Measurements from ENCODE around the gene IFNB1. TPM values are rescaled to one million over a fixed set of nuclear protein-coding genes. Genes with fewer than 3 reads are reported as not detected.

IFNB1 gene
- total RNA-seq (2022) (not detected in 2 replicates), Bru-seq, nascent RNA (percentile 25 among the genes with signal in this experiment), BruChase-seq, experiment 1, labeled RNA remaining after a 6-hour chase (percentile 32 among the genes with signal in this experiment), BruChase-seq, experiment 2, labeled RNA remaining after a 2-hour chase (percentile 28 among the genes with signal in this experiment)
- long read RNA-seq: 0 reads

- H3K27ac Mint-ChIP-seq (ENCODE audit: low read depth, unreplicated experiment): no peak within 1 kb of the TSS
- ChIA-PET CTCF (interaction anchor here (0.6 to 1.0 kb wide), 3 partner anchors 17 to 1639 kb away, joined by 3 to 5 read pairs (median 4); no protein-coding TSS in a partner anchor), POLR2A (no interaction called here)
- H3K4me3 Mint-ChIP-seq (ENCODE audit: unreplicated experiment): no peak within 1 kb of the TSS
- DNase-seq (ENCODE audit: unreplicated experiment): no peak
- no peaks in the 10 kb centered on the region for H3K27me3 Mint-ChIP-seq (ENCODE audit: insufficient read depth, unreplicated experiment)
- no peaks in the 10 kb centered on the region for H3K36me3 Mint-ChIP-seq (ENCODE audit: insufficient read depth, unreplicated experiment)
- intact Hi-C loops (cut with micrococcal nuclease): loop anchor here (10.0 kb wide), 1 partner anchor 93 kb away; no protein-coding TSS in a partner anchor
- TF ChIP-seq CTCF (IDR thresholded peaks at IDR 0.05; ENCODE audit: unreplicated experiment): no peak
- no TSS peak for BruUV-seq (replicated peaks)
- H3K4me1 Mint-ChIP-seq (ENCODE audit: insufficient read depth, unreplicated experiment): no peaks in the 10 kb centered on the region
- no peaks in the 10 kb centered on the region for H3K9me3 Mint-ChIP-seq (ENCODE audit: unreplicated experiment)
Measured at GRCh38 chr9:21077781-21078180, at the start of gene IFNB1. Gene IFNB1 (minus strand): TSS chr9:21077942. CDS start chr9:21077869, 73 bp downstream.

GRCh38 chr9:21121595-21122251 lies 44.0 kb upstream of the IFNB1 start:
- no TSS peak for BruUV-seq (replicated peaks)
- Mint-ChIP-seq H3K9me3 (ENCODE audit: unreplicated experiment) (no peaks in the 10 kb centered on the region), H3K27ac (ENCODE audit: low read depth, unreplicated experiment) (no peak overlapping the region), H3K27me3 (ENCODE audit: insufficient read depth, unreplicated experiment) (peaks cover 30% of the 10 kb centered on the region), H3K4me3 (ENCODE audit: unreplicated experiment) (no peak overlapping the region), H3K4me1 (ENCODE audit: insufficient read depth, unreplicated experiment) (no peaks in the 10 kb centered on the region), H3K36me3 (ENCODE audit: insufficient read depth, unreplicated experiment) (no peaks in the 10 kb centered on the region)
- no peak for DNase-seq (ENCODE audit: unreplicated experiment)
- intact Hi-C loops (cut with micrococcal nuclease): no loop called here
- CTCF ChIA-PET: no interaction called here
- POLR2A ChIA-PET: no interaction called here
- no peak for TF ChIP-seq CTCF (IDR thresholded peaks at IDR 0.05; ENCODE audit: unreplicated experiment)

- no peaks in the 10 kb centered on the region for H3K4me1 Mint-ChIP-seq (ENCODE audit: insufficient read depth, unreplicated experiment)
- H3K4me3 Mint-ChIP-seq (ENCODE audit: unreplicated experiment): no peak overlapping the region
- H3K9me3 Mint-ChIP-seq (ENCODE audit: unreplicated experiment): no peaks in the 10 kb centered on the region
- no peak overlapping the region for H3K27ac Mint-ChIP-seq (ENCODE audit: low read depth, unreplicated experiment)
- H3K27me3 Mint-ChIP-seq (ENCODE audit: insufficient read depth, unreplicated experiment): peaks cover 36% of the 10 kb centered on the region
- ChIA-PET CTCF (interaction anchor here (0.7 kb wide), 1 partner anchor 1279 kb away, joined by 3 read pairs; no protein-coding TSS in a partner anchor), POLR2A (no interaction called here)
- no peaks in the 10 kb centered on the region for H3K36me3 Mint-ChIP-seq (ENCODE audit: insufficient read depth, unreplicated experiment)
- intact Hi-C loops (cut with micrococcal nuclease): no loop called here
- no peak for TF ChIP-seq CTCF (IDR thresholded peaks at IDR 0.05; ENCODE audit: unreplicated experiment)
- no peak for DNase-seq (ENCODE audit: unreplicated experiment)
- BruUV-seq (replicated peaks): no TSS peak
Measured at GRCh38 chr9:21121079-21121478, 43.3 kb upstream of the IFNB1 start.

GRCh38 chr9:21119093-21119770 lies 41.5 kb upstream of the IFNB1 start:
- no peak for DNase-seq (ENCODE audit: unreplicated experiment)
- TF ChIP-seq CTCF (IDR thresholded peaks at IDR 0.05; ENCODE audit: unreplicated experiment): no peak
- Mint-ChIP-seq H3K27me3 (ENCODE audit: insufficient read depth, unreplicated experiment) (peaks cover 40% of the 10 kb centered on the region), H3K27ac (ENCODE audit: low read depth, unreplicated experiment) (no peak overlapping the region), H3K9me3 (ENCODE audit: unreplicated experiment) (no peaks in the 10 kb centered on the region), H3K4me3 (ENCODE audit: unreplicated experiment) (no peak overlapping the region), H3K4me1 (ENCODE audit: insufficient read depth, unreplicated experiment) (no peaks in the 10 kb centered on the region), H3K36me3 (ENCODE audit: insufficient read depth, unreplicated experiment) (no peaks in the 10 kb centered on the region)
- CTCF ChIA-PET: no interaction called here
- intact Hi-C loops (cut with micrococcal nuclease): no loop called here
- POLR2A ChIA-PET: no interaction called here
- BruUV-seq (replicated peaks): no TSS peak
